ENCODE measurements around the gene MEFV. TPM values are rescaled to one million over a fixed set of nuclear protein-coding genes. Genes with fewer than 3 reads are reported as not detected.

The MEFV gene
- polyA plus RNA-seq, 3 donors: 37.7 to 78.0 (median 73.2) TPM

DNA sequence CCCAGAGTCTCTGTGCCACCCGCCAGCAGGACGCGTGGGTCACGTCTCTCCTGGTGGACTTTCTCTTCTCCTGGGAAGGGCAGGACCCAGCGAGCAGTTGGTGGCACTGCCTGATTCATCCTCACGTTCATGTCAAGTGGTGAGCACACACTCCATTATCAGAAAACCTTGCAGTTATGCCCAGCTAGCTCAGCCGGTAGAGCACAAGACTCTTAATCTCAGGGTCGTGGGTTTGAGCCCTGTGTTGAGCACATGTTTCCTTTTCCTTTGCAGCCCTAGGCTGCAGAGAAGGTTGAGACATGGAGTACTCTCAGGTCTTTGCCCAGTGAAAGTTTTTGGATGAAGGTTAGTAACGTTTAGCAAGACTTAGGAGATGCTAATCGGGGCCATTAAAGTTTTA is 60.5 kb downstream of the MEFV start:
- TF ChIP-seq, protein P1, sequence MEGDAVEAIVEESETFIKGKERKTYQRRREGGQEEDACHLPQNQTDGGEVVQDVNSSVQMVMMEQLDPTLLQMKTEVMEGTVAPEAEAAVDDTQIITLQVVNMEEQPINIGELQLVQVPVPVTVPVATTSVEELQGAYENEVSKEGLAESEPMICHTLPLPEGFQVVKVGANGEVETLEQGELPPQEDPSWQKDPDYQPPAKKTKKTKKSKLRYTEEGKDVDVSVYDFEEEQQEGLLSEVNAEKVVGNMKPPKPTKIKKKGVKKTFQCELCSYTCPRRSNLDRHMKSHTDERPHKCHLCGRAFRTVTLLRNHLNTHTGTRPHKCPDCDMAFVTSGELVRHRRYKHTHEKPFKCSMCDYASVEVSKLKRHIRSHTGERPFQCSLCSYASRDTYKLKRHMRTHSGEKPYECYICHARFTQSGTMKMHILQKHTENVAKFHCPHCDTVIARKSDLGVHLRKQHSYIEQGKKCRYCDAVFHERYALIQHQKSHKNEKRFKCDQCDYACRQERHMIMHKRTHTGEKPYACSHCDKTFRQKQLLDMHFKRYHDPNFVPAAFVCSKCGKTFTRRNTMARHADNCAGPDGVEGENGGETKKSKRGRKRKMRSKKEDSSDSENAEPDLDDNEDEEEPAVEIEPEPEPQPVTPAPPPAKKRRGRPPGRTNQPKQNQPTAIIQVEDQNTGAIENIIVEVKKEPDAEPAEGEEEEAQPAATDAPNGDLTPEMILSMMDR (IDR thresholded peaks at IDR 0.05): no peak
- no peak for DNase-seq

DNA sequence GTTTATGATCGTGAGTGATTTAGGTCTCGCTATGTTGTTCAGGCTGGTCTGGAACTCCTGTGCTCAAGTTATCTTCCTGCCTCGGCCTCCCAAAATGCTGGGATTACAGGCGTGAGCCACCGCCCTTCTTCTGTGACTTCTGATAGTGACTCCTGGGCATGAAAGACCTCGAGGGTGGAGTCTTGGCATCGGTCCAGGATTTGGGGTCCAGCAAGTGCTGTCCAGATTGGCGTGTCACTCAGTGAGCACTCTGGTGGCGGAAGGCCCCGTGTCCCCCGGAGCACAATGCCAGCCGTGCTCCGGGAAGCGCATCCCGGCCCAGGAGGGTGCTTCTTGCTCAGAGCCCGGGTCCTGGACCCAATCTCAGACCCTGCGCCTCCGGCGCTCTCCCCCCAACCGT is 61.6 kb downstream of the MEFV start:
- Histone ChIP-seq H4K20me1 (ENCODE audit: insufficient read depth, low read length) (no peaks in the 10 kb centered on the region), H3K4me1 (ENCODE audit: control insufficient read depth in 1 of 2, insufficient read depth in 2 of 2, low read length in 2 of 2) (peaks cover 0 to 3% of the 10 kb centered on the region in 2 donors), H2AFZ (ENCODE audit: insufficient read depth, low read depth, low read length, poor library complexity, severe bottlenecking) (no peak overlapping the region), H3K79me2 (ENCODE audit: insufficient read depth, low read length) (no peaks in the 10 kb centered on the region), H3K9me3 (replicated peaks in 1 of 2; ENCODE audit: control insufficient read depth in 1 of 2, insufficient read depth in 1 of 2, low read length in 2 of 2) (peaks cover 19 to 50% of the 10 kb centered on the region in 2 donors), H3K27ac (ENCODE audit: low read depth in 1 of 2, low read length in 2 of 2) (no peak overlapping the region), H3K36me3 (replicated peaks in 1 of 2; ENCODE audit: control insufficient read depth in 1 of 2, insufficient read depth in 2 of 2, low read length in 2 of 2) (no peaks in the 10 kb centered on the region), H3K27me3 (ENCODE audit: control insufficient read depth in 2 of 2, insufficient read depth in 2 of 2, low read length in 2 of 2) (peaks cover 41 to 83% of the 10 kb centered on the region in 2 donors), H3K4me2 (replicated peaks; ENCODE audit: extremely low read depth, low read length, poor library complexity, severe bottlenecking) (no peak overlapping the region), H3K9ac (ENCODE audit: insufficient read depth, low read length, poor library complexity, severe bottlenecking) (no peak overlapping the region), H3K4me3 (replicated peaks in 1 of 3; ENCODE audit: low read depth in 2 of 3, low read length in 3 of 3) (no peak overlapping the region)
- intact Hi-C loops (cut with micrococcal nuclease): loop anchor here in 1 of 2 donors (1.0 kb wide), 1 partner anchor 32 kb away; no protein-coding TSS in a partner anchor
- TF ChIP-seq, protein P1 (IDR thresholded peaks at IDR 0.05): no peak
- peaks cover 13 to 60% (median 44%) of the 10 kb centered on the region in 7 donors for H3K9me3 Mint-ChIP-seq
- H3K4me3 Mint-ChIP-seq: peak overlapping the region in 1 of 2 donors; percentile 83
- 88% methylated on average over 19 of the region's 20 CpGs for WGBS (ENCODE audit: insufficient coverage)
- H3K27ac Mint-ChIP-seq: no peak overlapping the region
- DNase-seq: no peak
- H3K4me1 Mint-ChIP-seq: peaks cover 10% of the 10 kb centered on the region
- peaks cover 57 to 88% (median 87%) of the 10 kb centered on the region in 3 donors for H3K27me3 Mint-ChIP-seq (ENCODE audit: low read depth in 3 of 3)
- peaks cover 10 to 11% of the 10 kb centered on the region in 2 donors for H3K36me3 Mint-ChIP-seq

More for the DNA sequence above, 60.5 kb downstream of the MEFV start:
- intact Hi-C loops (cut with micrococcal nuclease): no loop called here
- Mint-ChIP-seq H3K4me3 (no peak overlapping the region), H3K36me3 (peaks cover 4 to 10% of the 10 kb centered on the region in 2 donors), H3K27me3 (ENCODE audit: low read depth in 3 of 3) (peaks cover 49 to 86% (median 80%) of the 10 kb centered on the region in 3 donors), H3K4me1 (peaks cover 9% of the 10 kb centered on the region), H3K27ac (no peak overlapping the region), H3K9me3 (peaks cover 13 to 53% (median 33%) of the 10 kb centered on the region in 7 donors)
- no peak overlapping the region for H3K4me3 ChIP-seq (replicated peaks in 1 of 3; ENCODE audit: low read depth in 2 of 3, low read length in 3 of 3)
- H3K79me2 ChIP-seq (ENCODE audit: insufficient read depth, low read length): no peaks in the 10 kb centered on the region
- no peak overlapping the region for H3K9ac ChIP-seq (ENCODE audit: insufficient read depth, low read length, poor library complexity, severe bottlenecking)
- H3K4me1 ChIP-seq (ENCODE audit: control insufficient read depth in 1 of 2, insufficient read depth in 2 of 2, low read length in 2 of 2): no peaks in the 10 kb centered on the region
- no peaks in the 10 kb centered on the region for H3K36me3 ChIP-seq (replicated peaks in 1 of 2; ENCODE audit: control insufficient read depth in 1 of 2, insufficient read depth in 2 of 2, low read length in 2 of 2)
- H3K9me3 ChIP-seq (replicated peaks in 1 of 2; ENCODE audit: control insufficient read depth in 1 of 2, insufficient read depth in 1 of 2, low read length in 2 of 2): peaks cover 19 to 38% of the 10 kb centered on the region in 2 donors
- H3K4me2 ChIP-seq (replicated peaks; ENCODE audit: extremely low read depth, low read length, poor library complexity, severe bottlenecking): no peak overlapping the region
- peaks cover 30 to 76% of the 10 kb centered on the region in 2 donors for H3K27me3 ChIP-seq (ENCODE audit: control insufficient read depth in 2 of 2, insufficient read depth in 2 of 2, low read length in 2 of 2)
- H2AFZ ChIP-seq (ENCODE audit: insufficient read depth, low read depth, low read length, poor library complexity, severe bottlenecking): no peak overlapping the region
- no peak overlapping the region for H3K27ac ChIP-seq (ENCODE audit: low read depth in 1 of 2, low read length in 2 of 2)
- WGBS (ENCODE audit: insufficient coverage): 73% methylated on average over 8 of the region's 10 CpGs
- no peaks in the 10 kb centered on the region for H4K20me1 ChIP-seq (ENCODE audit: insufficient read depth, low read length)
